ENCODE results near the gene FSIP1.

- TF ChIP-seq POLR2A (IDR thresholded peaks at IDR 0.05) = no peak
- TF ChIP-seq CTCF (IDR thresholded peaks at IDR 0.05) = no peak
Measured at GRCh38 chr15:39661776-39662175, 120.9 kb downstream of the FSIP1 start.

All from tibial nerve (tissue), 3 donors.